Renal cortex interstitium (tissue), 15 donors: ENCODE data around the gene LMNB1. TPM values are rescaled to one million over a fixed set of nuclear protein-coding genes. Genes with fewer than 3 reads are reported as not detected.
"Not testable (repeated sequence)": the region's sequence is repeated elsewhere in the genome, so short reads cannot be mapped to it uniquely, and the experiment has no call there.

ENCODE experiments used
- DNase-seq, 11 donors: peaks; one replicate each; pipeline ENCODE4 v3.0.0-alpha.2; 2013; ENCODE audit warnings: low read depth in 9 of 11, low spot score in 4 of 11; ENCODE audit errors: extremely low read depth in 1 of 11
- long read RNA-seq, 16 experiments: transcript quantifications; one replicate each; lab custom pipeline, GENCODE V29; 2026
- polyA plus RNA-seq, 3 donors: library from polyadenylated mRNA; unstranded; fragments of 120-200 nt; gene quantifications; one replicate each; pipeline ENCODE4 v1.2.1, GENCODE V29; 2013; ENCODE audit not compliant: insufficient read length in 3 of 3

LMNB1 gene, protein sequence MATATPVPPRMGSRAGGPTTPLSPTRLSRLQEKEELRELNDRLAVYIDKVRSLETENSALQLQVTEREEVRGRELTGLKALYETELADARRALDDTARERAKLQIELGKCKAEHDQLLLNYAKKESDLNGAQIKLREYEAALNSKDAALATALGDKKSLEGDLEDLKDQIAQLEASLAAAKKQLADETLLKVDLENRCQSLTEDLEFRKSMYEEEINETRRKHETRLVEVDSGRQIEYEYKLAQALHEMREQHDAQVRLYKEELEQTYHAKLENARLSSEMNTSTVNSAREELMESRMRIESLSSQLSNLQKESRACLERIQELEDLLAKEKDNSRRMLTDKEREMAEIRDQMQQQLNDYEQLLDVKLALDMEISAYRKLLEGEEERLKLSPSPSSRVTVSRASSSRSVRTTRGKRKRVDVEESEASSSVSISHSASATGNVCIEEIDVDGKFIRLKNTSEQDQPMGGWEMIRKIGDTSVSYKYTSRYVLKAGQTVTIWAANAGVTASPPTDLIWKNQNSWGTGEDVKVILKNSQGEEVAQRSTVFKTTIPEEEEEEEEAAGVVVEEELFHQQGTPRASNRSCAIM
- polyA plus RNA-seq, result 100 to 1,000 TPM in 2 of 3 donors, 10 to 100 TPM in 1; 91.6 to 161 (median 160) TPM
- long read RNA-seq, donor 1, transcript LMNB1-201 (11 exons, 2,878 nt), result major isoform, 13 of 29 reads
- long read RNA-seq, donor 1, partial matches to known transcripts, result 16 of 29 reads
- long read RNA-seq, donor 1, other reads (novel, unspliced or antisense), result 0 of 29 reads
- long read RNA-seq, donor 2, transcript LMNB1-201 (11 exons, 2,878 nt), result major isoform, 11 of 12 reads
- long read RNA-seq, donor 2, partial matches to known transcripts, result 0 of 12 reads
- long read RNA-seq, donor 2, other reads (novel, unspliced or antisense), result 0 of 12 reads
- long read RNA-seq, donor 3, transcript LMNB1-201 (11 exons, 2,878 nt), result major isoform, 13 of 27 reads
- long read RNA-seq, donor 3, partial matches to known transcripts, result 13 of 27 reads
- long read RNA-seq, donor 3, other reads (novel, unspliced or antisense), result 0 of 27 reads
- long read RNA-seq, donor 4, partial matches to known transcripts, result 12 of 16 reads
- long read RNA-seq, donor 4, other reads (novel, unspliced or antisense), result 0 of 16 reads
- long read RNA-seq, donor 5, result 0 reads
- long read RNA-seq, donor 6, transcript LMNB1-201 (11 exons, 2,878 nt), result major isoform, 20 of 36 reads
- long read RNA-seq, donor 6, partial matches to known transcripts, result 15 of 36 reads
- long read RNA-seq, donor 6, other reads (novel, unspliced or antisense), result 0 of 36 reads
- long read RNA-seq, donor 7, transcript LMNB1-201 (11 exons, 2,878 nt), result major isoform, 8 of 74 reads
- long read RNA-seq, donor 7, partial matches to known transcripts, result 64 of 74 reads
- long read RNA-seq, donor 7, other reads (novel, unspliced or antisense), result 0 of 74 reads
- long read RNA-seq, donor 8, result 0 reads
- long read RNA-seq, donor 9, transcript LMNB1-201 (11 exons, 2,878 nt), result major isoform, 9 of 29 reads
- long read RNA-seq, donor 9, partial matches to known transcripts, result 20 of 29 reads
- long read RNA-seq, donor 9, other reads (novel, unspliced or antisense), result 0 of 29 reads
- long read RNA-seq, donor 10, transcript LMNB1-201 (11 exons, 2,878 nt), result major isoform, 15 of 38 reads
- long read RNA-seq, donor 10, partial matches to known transcripts, result 22 of 38 reads
- long read RNA-seq, donor 10, other reads (novel, unspliced or antisense), result 0 of 38 reads
- long read RNA-seq, donor 11, transcript LMNB1-201 (11 exons, 2,878 nt), result major isoform, 11 of 26 reads
- long read RNA-seq, donor 11, partial matches to known transcripts, result 14 of 26 reads
- long read RNA-seq, donor 11, other reads (novel, unspliced or antisense), result 0 of 26 reads
- long read RNA-seq, donor 12, partial matches to known transcripts, result 19 of 21 reads
- long read RNA-seq, donor 12, other reads (novel, unspliced or antisense), result 0 of 21 reads
- long read RNA-seq, donor 13, result 0 reads
- long read RNA-seq, donor 14, transcript LMNB1-201 (11 exons, 2,878 nt), result major isoform, 12 of 13 reads
- long read RNA-seq, donor 14, partial matches to known transcripts, result 0 of 13 reads
- long read RNA-seq, donor 14, other reads (novel, unspliced or antisense), result 0 of 13 reads
- long read RNA-seq, donor 15, partial matches to known transcripts, result 13 of 16 reads
- long read RNA-seq, donor 15, other reads (novel, unspliced or antisense), result 0 of 16 reads
- long read RNA-seq, donor 16, transcript LMNB1-201 (11 exons, 2,878 nt), result major isoform, 42 of 122 reads
- long read RNA-seq, donor 16, transcript LMNB1-202 (6 exons, 1,572 nt), result minor isoform, 8 of 122 reads
- long read RNA-seq, donor 16, partial matches to known transcripts, result 72 of 122 reads
- long read RNA-seq, donor 16, other reads (novel, unspliced or antisense), result 0 of 122 reads

DNA sequence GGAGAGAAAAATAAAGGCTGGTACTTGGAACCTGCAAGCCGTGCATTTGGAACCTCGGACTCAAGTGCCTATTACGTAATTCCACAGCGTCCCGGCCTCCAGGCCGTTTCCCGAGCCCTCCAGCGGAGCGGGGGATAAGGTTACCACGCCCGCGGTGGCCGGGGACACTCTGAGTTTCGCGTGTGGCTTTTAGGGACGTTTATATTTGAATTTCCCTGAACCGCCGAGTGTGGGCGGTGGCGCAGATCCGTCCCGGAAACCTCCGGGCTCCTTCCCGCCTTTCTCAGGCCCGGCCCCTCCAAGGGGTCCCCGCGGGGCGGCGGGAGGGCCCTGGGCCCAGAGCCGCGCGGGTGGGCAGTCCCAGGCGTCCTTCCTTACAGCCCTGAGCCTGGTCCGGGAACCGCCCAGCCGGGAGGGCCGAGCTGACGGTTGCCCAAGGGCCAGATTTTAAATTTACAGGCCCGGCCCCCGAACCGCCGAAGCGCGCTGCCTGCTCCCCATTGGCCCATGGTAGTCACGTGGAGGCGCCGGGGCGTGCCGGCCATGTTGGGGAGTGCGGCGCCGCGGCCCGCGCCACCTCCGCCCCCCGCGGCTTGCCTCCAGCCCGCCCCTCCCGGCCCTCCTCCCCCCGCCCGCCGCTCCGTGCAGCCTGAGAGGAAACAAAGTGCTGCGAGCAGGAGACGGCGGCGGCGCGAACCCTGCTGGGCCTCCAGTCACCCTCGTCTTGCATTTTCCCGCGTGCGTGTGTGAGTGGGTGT, at the start of gene LMNB1:
LMNB1 (plus strand) TSS at position 638 of the 758 bp plus-strand sequence. CDS start 373 bp downstream, outside the sequence.
- DNase-seq, result peak; percentile 83 to 96 (median 93)

DNA sequence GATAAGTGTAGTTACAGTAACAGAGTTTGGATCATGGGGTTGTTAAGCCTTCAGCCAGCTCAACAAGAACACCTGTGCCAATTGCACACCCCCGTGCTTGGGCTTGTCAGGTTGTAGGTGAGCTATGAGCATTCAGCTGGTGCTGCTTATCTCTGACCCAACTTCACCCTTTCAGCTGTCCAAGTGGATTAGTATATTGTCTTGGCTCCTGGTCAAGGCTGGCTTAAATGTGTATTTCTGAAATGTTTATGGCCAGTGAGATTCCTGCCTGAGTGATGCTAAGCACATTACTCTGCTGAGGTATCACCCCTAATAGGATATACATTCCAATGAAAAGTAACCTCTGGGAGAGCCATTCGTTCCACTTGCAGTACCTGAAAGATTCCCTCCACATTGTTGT, 44.2 kb upstream of the LMNB1 start:
- DNase-seq, result no peak

DNA sequence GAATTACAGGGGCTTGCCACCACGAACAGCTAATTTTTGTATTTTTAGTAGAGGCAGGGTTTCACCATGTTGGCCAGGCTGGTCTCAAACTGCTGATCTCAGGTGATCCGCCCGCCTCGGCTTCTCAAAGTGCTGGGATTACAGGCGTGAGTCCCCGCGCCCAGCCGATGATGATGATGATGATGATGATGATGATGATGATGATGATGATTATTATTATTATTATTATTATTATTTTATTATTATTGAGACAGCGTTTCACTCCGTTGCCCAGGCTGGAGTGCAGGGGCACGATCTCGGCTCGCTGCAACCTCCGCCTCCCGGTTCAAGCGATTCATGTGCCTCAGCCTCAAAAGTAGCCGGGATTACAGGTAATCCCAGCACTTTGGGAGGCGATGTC, 42.4 kb upstream of the LMNB1 start:
- DNase-seq, result not testable (repeated sequence)

DNA sequence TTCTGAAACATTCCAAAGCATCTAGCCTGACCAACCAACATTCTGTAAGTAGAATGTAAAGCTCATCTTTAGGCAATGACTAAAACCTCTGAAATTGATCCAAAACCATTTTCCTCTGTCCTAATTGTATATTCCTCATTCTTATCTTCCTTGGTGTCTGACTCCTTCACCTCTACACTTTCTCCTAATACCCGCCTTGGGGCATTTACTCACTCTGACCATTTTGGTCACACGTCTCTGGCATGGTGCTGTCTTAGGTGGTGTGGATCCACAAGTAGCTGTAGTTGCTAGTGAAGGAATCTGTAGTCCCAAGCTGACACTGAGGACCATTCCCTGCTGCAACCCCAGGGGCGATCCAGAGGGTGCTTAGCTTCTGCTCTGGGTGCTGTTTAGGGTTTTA, 40.8 kb upstream of the LMNB1 start:
- no peak for DNase-seq

DNA sequence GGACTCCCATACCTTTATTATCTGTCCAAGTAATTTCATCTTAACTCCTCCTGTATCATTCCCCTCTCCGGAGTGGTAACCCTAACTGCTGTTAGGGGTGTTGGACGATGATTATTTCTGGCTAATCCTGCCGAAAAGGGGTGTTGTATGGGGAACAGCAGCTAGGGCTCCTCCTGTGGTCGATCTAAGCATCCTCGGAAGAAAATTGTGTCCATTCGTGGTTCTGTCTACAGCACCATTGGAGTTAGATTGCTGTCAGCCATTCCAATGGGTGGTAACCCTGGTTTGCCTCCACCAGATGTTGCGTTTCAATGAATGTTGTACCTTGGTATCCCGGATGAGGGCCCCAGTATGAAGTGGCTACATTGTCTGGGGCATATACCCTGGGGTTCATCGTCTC, 35.6 kb upstream of the LMNB1 start:
- DNase-seq, result no peak

DNA sequence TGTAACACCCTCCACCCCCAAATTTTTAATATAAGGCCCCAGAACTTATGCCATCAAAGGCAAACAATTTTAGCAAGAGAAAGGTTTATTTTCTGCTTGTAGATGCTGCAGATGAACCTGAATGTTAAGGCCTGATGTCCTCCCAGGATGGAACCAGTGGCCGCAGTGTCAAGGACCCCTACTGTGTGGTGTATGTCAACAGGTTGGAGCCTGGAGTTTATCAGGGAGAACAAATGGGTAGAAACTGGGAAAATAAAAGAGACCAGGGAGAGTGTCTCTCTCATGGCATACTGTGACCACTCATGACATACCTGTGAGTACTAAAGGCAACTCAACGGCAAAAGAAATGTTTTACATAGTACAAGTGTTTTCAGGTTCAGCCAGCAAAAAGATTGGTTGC, 34.5 kb upstream of the LMNB1 start:
- DNase-seq, result no peak

DNA sequence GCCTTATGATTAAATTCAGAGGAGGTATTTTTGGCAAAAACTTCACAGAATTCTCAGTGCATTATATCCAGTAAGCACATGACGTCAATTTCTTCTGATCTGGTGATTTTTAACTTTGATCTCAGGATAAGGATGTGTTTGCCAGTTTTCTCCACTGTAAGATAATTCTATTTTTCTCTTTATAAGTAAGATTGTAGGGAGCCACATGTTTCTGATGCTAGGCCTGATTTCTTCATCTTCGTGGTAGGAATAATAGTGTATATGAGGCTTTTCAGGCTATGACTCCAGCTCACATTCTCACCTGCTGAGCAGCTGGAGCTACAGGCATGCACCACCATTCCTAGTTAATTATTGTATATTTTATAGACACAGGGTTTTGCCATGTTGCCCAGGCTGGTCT, 32.1 kb upstream of the LMNB1 start:
- no peak for DNase-seq

DNA sequence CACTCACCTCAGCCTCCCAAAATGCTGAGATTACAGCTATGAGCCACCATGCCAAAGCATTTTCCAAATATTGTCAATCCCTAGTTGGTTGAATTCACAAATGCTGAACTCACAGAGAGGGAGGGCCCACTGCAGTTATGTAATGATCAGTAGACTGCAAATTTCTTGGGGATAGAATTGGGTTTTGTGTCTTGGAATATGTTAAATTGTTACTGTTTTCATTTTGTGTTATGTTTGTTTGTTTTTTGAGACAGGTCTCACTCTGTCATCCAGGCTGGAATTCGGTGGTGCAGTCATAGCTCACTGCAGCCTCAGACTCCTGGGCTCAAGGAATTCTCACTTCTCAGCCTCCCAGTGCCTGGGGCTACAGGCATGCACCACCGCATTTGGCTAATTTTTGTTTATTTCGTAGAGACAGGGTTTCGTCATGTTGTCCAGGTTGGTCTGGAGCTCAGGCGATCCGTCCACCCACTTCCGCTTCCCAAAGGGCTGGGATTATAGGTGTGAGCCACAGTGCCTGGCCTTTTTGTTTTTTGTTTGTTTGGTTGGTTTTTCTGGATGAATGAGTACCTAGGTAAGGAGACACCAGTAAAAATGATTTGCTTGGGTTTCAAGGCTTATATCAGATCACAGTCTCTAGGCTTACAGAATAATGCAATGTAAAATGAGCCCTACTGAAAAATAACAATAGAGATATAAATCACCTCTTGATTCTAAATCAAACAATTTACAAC, 31.5 kb upstream of the LMNB1 start:
- no peak for DNase-seq

DNA sequence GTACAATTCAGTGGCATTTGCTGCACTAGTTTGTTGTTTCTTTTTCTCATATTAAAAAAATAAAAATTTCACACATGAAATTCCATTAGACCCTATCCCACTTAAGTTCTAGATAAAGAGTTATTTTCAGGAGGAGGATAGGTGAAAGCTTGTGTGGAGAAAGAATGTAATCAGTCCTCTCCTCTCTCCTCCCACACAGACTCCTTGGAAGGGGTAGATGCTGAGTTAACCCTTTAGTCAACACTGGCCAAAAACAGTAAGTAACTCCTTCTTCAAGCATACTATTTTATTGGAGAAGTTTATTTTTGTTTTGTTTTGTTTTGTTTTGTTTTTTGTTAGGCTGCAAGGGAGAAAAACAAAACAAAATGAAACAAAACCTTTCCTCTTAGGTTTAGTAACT, 30.6 kb upstream of the LMNB1 start:
- peak in 1 of 11 donors; percentile 33 for DNase-seq

DNA sequence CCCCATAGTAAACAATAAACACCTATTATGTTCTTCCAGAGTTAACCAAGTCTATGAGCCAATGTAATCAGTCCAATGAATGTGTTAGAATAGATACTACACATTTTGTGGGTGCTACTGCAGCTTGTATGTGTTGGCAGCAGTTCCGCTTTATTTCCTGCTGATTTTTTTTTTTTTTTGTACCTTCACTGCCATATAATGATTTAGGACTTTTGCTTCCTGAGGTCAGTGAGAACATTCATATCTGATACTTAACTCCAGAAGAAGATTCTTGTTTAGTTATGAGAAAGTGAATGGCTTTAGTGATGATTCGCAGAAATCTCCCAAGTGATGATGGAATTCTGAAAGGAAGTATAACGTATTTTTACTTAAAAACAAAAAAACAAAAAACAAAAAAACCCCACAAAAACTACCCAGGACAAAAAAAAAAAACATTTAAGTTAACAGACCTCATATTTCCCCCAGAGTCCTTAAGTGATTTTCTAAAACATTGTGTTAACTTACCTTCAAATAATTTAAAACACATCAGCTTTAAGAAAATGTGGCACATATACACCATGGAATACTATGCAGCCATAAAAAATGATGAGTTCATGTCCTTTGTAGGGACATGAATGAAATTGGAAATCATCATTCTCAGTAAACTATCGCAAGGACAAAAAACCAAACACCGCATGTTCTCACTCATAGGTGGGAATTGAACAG, 24.7 kb upstream of the LMNB1 start:
- DNase-seq, result no peak

DNA sequence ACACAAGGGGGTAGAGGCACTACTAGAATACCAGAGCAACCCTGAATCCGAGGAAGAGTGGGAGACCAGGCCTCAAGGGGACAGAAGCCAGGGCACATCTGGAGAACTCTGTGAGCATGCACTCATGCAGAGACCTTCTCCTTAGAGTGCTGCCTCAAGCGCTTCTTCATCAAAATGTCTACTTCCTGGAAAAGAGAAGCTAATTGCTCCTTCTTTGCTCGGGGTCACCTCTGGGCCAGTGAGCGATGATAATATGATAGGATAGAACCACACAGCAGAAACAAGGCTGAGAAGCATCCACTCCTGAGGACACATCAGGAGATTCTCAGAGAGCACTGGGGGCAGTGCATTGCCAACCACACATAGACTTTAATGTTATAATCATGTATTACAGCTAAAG, 23.7 kb upstream of the LMNB1 start:
- DNase-seq, result no peak

DNA sequence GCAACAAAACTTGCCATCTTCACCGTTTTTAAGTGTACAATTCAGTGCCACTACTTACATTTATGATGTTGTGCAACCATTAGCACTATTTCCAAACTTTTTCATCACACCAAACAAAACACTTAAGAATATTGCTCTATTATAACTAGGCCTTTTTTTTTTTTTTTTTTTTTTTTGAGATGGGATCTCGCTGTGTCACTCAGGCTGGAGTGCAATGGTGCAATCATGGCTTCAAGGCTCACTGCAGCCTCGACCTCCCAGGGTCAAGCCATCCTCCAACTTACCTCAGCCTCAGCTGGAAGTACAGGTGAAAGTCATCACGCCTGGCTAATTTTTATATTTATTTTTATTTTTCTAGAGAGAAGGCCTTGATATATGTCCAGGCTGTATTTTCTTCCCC, 22.3 kb upstream of the LMNB1 start:
- peak in 1 of 11 donors; percentile 12 for DNase-seq

DNA sequence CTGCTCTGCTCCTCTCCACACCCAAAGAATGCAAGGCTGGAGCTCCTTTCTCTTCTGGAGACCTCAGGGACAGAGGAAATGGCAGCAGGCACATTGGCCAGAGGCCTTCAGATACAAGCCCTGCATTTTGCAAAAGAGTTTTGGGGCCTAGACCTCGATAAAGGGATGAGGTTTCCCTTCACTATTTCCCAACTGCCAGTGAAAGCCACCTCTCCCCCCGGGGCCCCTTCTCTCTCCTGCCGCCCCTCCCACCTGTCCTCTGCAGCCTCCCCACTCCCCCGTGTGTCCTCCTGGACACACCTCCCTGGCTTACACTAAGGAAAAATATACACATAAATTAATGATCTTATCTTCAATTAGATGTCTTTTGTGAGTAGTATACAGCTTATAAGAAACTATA, 21.3 kb upstream of the LMNB1 start:
- no peak for DNase-seq

DNA sequence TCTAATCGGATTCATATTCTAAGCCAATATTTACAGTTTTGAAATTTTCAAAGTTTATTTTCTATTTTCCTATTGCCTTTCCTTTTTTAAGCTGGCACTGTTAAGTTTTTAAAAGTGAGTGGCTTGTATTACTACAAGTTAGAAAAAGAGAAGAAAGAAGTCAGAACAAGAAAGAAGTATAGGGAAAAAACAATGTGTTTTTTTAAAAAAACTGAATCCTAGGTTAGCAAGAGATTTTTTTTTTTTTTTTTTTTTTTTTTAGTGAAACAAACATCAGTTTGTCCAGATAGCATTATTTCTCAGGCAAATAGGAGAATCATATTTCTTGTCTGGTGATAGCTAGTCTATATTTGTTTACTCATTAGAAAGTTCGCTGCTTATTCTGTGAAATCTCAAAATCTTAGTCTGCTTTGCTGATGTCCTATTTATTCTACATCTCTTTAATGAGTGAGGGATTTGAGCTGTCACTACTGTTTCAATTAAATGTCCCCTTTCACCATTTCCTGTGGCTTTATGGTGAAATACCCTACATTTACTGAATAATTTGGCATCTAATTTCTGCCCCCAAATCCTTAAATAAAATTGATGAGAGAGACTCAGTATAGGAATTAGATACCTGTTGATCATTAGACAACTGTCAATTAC, 19.1 kb upstream of the LMNB1 start:
- DNase-seq, result no peak

DNA sequence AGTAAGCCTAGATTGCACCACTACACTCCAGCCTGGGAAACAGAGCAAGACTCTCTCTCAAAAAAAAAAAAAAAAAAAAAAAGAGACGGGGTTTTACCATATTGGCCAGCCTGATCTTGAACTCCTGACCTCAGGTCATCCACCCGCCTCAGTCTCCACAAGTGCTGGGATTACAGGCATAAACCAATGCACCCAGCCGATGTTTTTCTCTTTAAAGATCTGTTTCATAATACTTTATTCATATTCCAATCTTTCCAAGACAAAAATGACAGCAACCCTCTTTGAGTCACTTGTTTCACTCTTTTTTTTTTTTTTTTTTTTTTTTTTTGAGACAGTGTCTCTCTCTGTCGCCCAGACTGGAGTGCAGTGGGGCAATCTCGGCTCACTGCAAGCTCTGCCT, 13.6 kb upstream of the LMNB1 start:
- DNase-seq, result no peak
